T follicular helper cell (primary cell): Measurements from ENCODE around the gene DKK3.

Experiments
- DNase-seq: peaks from one replicate; pipeline ENCODE4 v3.0.0-alpha.2; 2020; ENCODE audit warnings: low read depth

The DKK3 gene

GRCh38 chr11:12029738-12030363, 21.4 kb upstream of the DKK3 start:
- DNase-seq: no peak

- DNase-seq: no peak
Observed at GRCh38 chr11:12029119-12029518, 20.7 kb upstream of the DKK3 start.

- no peak for DNase-seq
Observed at GRCh38 chr11:12028303-12028702, 19.9 kb upstream of the DKK3 start.

- no peak for DNase-seq
Observed at GRCh38 chr11:12026331-12027211, 18.1 kb upstream of the DKK3 start.

- no peak for DNase-seq
Observed at GRCh38 chr11:12024254-12024926, 16.0 kb upstream of the DKK3 start.

GRCh38 chr11:12023015-12023414, 14.6 kb upstream of the DKK3 start:
- no peak for DNase-seq

GRCh38 chr11:12020546-12020945, 12.1 kb upstream of the DKK3 start:
- no peak for DNase-seq

- DNase-seq: no peak
Observed at GRCh38 chr11:12019866-12020416, 11.5 kb upstream of the DKK3 start.

GRCh38 chr11:12019337-12019736, 10.9 kb upstream of the DKK3 start:
- no peak for DNase-seq

- DNase-seq: no peak
Observed at GRCh38 chr11:12017865-12018453, 9.5 kb upstream of the DKK3 start.

- no peak for DNase-seq
Observed at GRCh38 chr11:12017243-12017678, 8.8 kb upstream of the DKK3 start.

GRCh38 chr11:12016246-12016645, 7.8 kb upstream of the DKK3 start:
- no peak for DNase-seq

- no peak for DNase-seq
Observed at GRCh38 chr11:12015486-12015885, 7.1 kb upstream of the DKK3 start.

GRCh38 chr11:12013781-12014180, 5.4 kb upstream of the DKK3 start:
- no peak for DNase-seq

GRCh38 chr11:12009617-12010321, 1.3 kb upstream of the DKK3 start:
- no peak for DNase-seq

GRCh38 chr11:12008790-12009616, 577 bp upstream of the DKK3 start:
- no peak for DNase-seq

- DNase-seq: no peak
Observed at GRCh38 chr11:12007230-12007593, 1.2 kb downstream of the DKK3 start.

- DNase-seq: no peak
Observed at GRCh38 chr11:12006552-12007229, 1.7 kb downstream of the DKK3 start.

GRCh38 chr11:12005476-12005875, 3.0 kb downstream of the DKK3 start:
- DNase-seq: no peak

- DNase-seq: no peak
Observed at GRCh38 chr11:12005061-12005460, 3.4 kb downstream of the DKK3 start.
